Endometrial microvascular endothelial cells (primary cell): ENCODE results near the gene MT1HL1. TPM values are rescaled to one million over a fixed set of nuclear protein-coding genes. Genes with fewer than 3 reads are reported as not detected.

Experiments used
- in situ Hi-C: cut with HindIII; loops from 2 replicates; pipeline ENCODE4 v1.10.0; 2017; ENCODE audit warnings: low sequenced_read_pairs, low pct_unique_long_range_greater_than_20kb; ENCODE audit errors: inconsistent ontology term
- total RNA-seq: library from RNA; depleted of rRNA; stranded (reverse); fragments of >200 nt; gene quantifications from one replicate; pipeline ENCODE4 v1.2.3, GENCODE V29; 2015; ENCODE audit errors: inconsistent ontology term

MT1HL1 gene
- not detected for total RNA-seq

- in situ Hi-C loops = no loop called here
Observed at GRCh38 chr1:237004116-237004515, at the start of gene MT1HL1. Gene MT1HL1, minus strand, starts transcription at chr1:237004441. Its CDS starts 69 bp downstream, at chr1:237004372.

GRCh38 chr1:237050915-237051314, 46.7 kb upstream of the MT1HL1 start:
- in situ Hi-C loops = no loop called here

GRCh38 chr1:237050185-237050584, 45.9 kb upstream of the MT1HL1 start:
- in situ Hi-C loops = no loop called here

- in situ Hi-C loops = no loop called here
Observed at GRCh38 chr1:237048803-237049202, 44.6 kb upstream of the MT1HL1 start.

- in situ Hi-C loops = no loop called here
Observed at GRCh38 chr1:237045278-237046016, 41.2 kb upstream of the MT1HL1 start.

- in situ Hi-C loops = no loop called here
Observed at GRCh38 chr1:237043846-237044636, 39.8 kb upstream of the MT1HL1 start.

- in situ Hi-C loops = no loop called here
Observed at GRCh38 chr1:237042892-237043576, 38.8 kb upstream of the MT1HL1 start.

GRCh38 chr1:237042526-237042891, 38.3 kb upstream of the MT1HL1 start:
- in situ Hi-C loops = no loop called here

GRCh38 chr1:237041795-237042525, 37.7 kb upstream of the MT1HL1 start, which contains the start of gene RYR2:
Gene RYR2, plus strand, starts transcription at chr1:237042184. Its CDS starts 338 bp downstream, at chr1:237042522.
- in situ Hi-C loops = no loop called here

GRCh38 chr1:237041461-237041794, 37.2 kb upstream of the MT1HL1 start:
- in situ Hi-C loops = no loop called here

- in situ Hi-C loops = no loop called here
Observed at GRCh38 chr1:237040823-237041222, 36.6 kb upstream of the MT1HL1 start.

- in situ Hi-C loops = no loop called here
Observed at GRCh38 chr1:237038211-237038610, 34.0 kb upstream of the MT1HL1 start.

- in situ Hi-C loops = no loop called here
Observed at GRCh38 chr1:237035759-237036158, 31.5 kb upstream of the MT1HL1 start.

- in situ Hi-C loops = no loop called here
Observed at GRCh38 chr1:237033804-237034203, 29.6 kb upstream of the MT1HL1 start.

- in situ Hi-C loops = no loop called here
Observed at GRCh38 chr1:237033061-237033460, 28.8 kb upstream of the MT1HL1 start.

- in situ Hi-C loops = no loop called here
Observed at GRCh38 chr1:237032029-237032428, 27.8 kb upstream of the MT1HL1 start.

- in situ Hi-C loops = no loop called here
Observed at GRCh38 chr1:237031480-237031879, 27.2 kb upstream of the MT1HL1 start.

- in situ Hi-C loops = no loop called here
Observed at GRCh38 chr1:237029850-237030535, 25.8 kb upstream of the MT1HL1 start.

- in situ Hi-C loops = no loop called here
Observed at GRCh38 chr1:237029240-237029639, 25.0 kb upstream of the MT1HL1 start.
